GM23248 (cell line): Measurements from ENCODE around the gene LRRN4.

Source experiments
- EZH2 ChIP-seq: fragments of 200-600 bp; sonication (generic); IDR thresholded peaks from 2 replicates; pipeline ENCODE4 v1.6.1; 2018; ENCODE audit warnings: antibody characterized with exemption, mild to moderate bottlenecking; ENCODE audit not compliant: insufficient read depth, poor library complexity, severe bottlenecking
- EZH2phosphoT487 ChIP-seq: fragments of 200-600 bp; sonication (generic); IDR thresholded peaks from 2 replicates; pipeline ENCODE4 v1.6.1; 2018; ENCODE audit warnings: antibody characterized with exemption, moderate library complexity, mild to moderate bottlenecking, low read depth; ENCODE audit not compliant: insufficient read depth

DNA sequence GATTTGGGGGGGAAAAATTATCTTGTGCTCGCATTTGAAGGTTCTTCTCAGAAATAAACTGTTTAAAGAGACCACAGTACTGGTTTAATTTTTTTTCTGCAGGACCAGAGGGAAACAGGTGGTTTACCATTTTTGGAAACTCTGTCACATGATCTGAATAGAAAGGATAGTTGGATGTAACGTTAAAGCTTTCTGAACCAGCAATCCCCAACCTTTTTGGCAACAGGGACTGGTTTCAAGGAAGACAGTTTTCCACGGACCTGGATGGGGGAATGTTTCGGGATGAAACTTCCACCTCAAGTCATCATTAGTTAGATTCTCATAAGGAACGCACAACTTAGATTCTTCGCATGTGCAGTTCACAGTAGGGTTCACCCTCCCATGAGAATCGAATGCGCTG lies 53.0 kb downstream of the LRRN4 start:
- TF ChIP-seq EZH2phosphoT487 (no peak), EZH2 (no peak)
